Activated CD4-positive, alpha-beta T cell treated with anti-CD3 and anti-CD28 coated beads, Interleukin-2, amount 10 ng/mL, durations not matched to agents 24 days and 14 days (primary cell): ENCODE measurements around the gene CROCC2. TPM values are rescaled to one million over a fixed set of nuclear protein-coding genes. Genes with fewer than 3 reads are reported as not detected.

Experiments used
- DNase-seq: peaks from one replicate; pipeline ENCODE4 v3.0.0; 2022
- H3K27ac Mint-ChIP-seq: one replicate; pipeline ENCODE4 v1.8.0; 2022; ENCODE audit warnings: mild to moderate bottlenecking, mixed read lengths
- H3K27me3 Mint-ChIP-seq: one replicate; pipeline ENCODE4 v1.8.0; 2022; ENCODE audit warnings: mixed read lengths
- H3K36me3 Mint-ChIP-seq: one replicate; pipeline ENCODE4 v1.8.0; 2022; ENCODE audit warnings: low read depth, mild to moderate bottlenecking, mixed read lengths
- H3K4me1 Mint-ChIP-seq: one replicate; pipeline ENCODE4 v1.8.0; 2021; ENCODE audit warnings: mixed read lengths
- H3K4me3 Mint-ChIP-seq: one replicate; pipeline ENCODE4 v1.8.0; 2022; ENCODE audit warnings: mild to moderate bottlenecking, moderate library complexity, mixed read lengths
- H3K9me3 Mint-ChIP-seq: one replicate; pipeline ENCODE4 v1.8.0; 2021; ENCODE audit warnings: mixed read lengths
- intact Hi-C: fragments of 100-400 bp; cut with micrococcal nuclease; formaldehyde crosslinking; loops from one replicate; pipeline ENCODE4 v1.15.1; 2023
- total RNA-seq: library from RNA; stranded (reverse); gene quantifications from 2 replicates; pipeline ENCODE4 v1.2.3, GENCODE V29; 2022

Gene CROCC2
- total RNA-seq, 1 donor from 2014 or later: not detected

DNA sequence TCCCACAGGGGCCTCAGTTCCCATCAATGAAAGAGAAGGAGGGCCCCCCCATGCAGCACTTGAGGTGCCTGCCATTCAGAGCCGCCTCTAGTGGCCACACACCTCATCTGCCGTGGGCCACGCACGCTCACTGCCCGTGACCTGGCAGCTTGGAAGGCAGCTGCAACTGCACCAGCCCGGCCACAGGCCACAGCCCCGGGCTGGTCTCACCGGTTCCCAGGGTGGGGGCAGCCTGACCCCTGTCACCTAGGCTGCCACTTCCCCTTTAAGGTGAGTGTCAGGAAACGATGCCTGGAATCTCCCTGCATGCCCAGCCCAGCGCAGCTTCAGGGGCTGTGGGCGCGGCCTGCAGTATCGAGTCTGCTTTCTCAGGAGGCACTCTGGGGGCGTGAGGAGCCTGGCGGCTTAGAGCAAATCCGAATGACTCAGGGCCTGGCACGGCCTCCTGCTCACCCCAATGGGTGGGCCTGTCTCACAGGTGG, 12.7 kb upstream of the CROCC2 start:
- Mint-ChIP-seq H3K9me3 (no peaks in the 10 kb centered on the region), H3K36me3 (no peaks in the 10 kb centered on the region), H3K4me1 (peaks cover 2% of the 10 kb centered on the region), H3K27me3 (no peaks in the 10 kb centered on the region), H3K27ac (no peak overlapping the region), H3K4me3 (no peak overlapping the region)
- intact Hi-C loops: no loop called here
- peak; percentile 77 for DNase-seq

DNA sequence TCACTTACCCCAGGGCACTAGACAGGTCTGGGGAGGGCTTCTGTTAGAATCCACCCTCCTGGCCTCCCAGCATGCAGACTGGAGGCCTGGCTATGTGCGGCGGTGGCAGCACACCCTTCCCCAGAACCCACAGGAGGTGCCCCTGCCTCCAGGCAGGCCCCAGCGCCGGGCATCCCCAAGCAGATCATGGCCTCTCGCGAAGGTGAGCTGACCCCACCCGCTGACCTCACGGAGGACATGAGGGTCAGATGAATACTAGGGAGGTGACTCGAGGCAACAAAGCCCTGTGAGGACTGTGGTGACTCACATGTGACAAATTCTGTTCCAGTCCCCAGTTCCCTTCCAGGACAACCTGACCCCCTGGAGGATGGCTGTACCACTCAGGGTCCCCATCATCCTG, 12.1 kb upstream of the CROCC2 start:
- DNase-seq: no peak
- no peak overlapping the region for H3K4me3 Mint-ChIP-seq
- no peak overlapping the region for H3K27ac Mint-ChIP-seq
- intact Hi-C loops: no loop called here
- H3K27me3 Mint-ChIP-seq: no peaks in the 10 kb centered on the region
- peaks cover 2% of the 10 kb centered on the region for H3K4me1 Mint-ChIP-seq
- no peaks in the 10 kb centered on the region for H3K9me3 Mint-ChIP-seq
- no peaks in the 10 kb centered on the region for H3K36me3 Mint-ChIP-seq

DNA sequence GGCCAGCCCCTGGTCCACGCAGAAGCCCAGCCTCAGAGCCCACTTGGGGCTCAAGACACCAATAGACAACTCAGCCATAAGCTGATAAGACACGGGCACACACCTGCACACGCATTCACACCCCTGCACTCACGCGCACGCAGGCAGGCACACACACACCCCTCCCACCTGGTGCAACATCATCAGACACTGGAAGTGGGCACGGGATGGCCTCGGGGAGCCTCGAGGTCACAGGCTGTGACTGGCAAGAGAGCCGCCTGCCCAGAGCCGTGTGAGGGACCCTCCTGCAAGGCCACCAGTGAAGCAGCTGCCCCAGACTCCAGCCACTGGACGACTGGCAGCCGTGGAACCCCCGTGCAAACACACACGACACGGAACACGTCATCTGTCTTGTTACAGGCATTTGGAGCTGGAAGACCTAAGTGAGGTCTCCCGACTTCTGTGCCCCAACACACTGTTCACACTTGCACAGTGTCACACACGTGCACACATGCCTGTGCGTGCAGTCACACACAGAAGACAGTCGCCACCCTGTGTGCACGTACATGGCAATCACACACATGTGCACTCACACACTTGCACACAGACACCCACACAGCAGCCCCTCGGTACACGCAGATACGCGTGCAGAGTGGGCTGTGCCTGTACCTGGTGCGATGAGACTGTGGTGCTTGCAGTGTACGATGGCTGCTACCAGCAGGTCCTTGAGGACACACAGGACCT, 11.1 kb upstream of the CROCC2 start:
- no peaks in the 10 kb centered on the region for H3K36me3 Mint-ChIP-seq
- no peaks in the 10 kb centered on the region for H3K9me3 Mint-ChIP-seq
- peaks cover 2% of the 10 kb centered on the region for H3K4me1 Mint-ChIP-seq
- intact Hi-C loops: no loop called here
- H3K27ac Mint-ChIP-seq: no peak overlapping the region
- H3K4me3 Mint-ChIP-seq: no peak overlapping the region
- DNase-seq: no peak
- H3K27me3 Mint-ChIP-seq: no peaks in the 10 kb centered on the region

DNA sequence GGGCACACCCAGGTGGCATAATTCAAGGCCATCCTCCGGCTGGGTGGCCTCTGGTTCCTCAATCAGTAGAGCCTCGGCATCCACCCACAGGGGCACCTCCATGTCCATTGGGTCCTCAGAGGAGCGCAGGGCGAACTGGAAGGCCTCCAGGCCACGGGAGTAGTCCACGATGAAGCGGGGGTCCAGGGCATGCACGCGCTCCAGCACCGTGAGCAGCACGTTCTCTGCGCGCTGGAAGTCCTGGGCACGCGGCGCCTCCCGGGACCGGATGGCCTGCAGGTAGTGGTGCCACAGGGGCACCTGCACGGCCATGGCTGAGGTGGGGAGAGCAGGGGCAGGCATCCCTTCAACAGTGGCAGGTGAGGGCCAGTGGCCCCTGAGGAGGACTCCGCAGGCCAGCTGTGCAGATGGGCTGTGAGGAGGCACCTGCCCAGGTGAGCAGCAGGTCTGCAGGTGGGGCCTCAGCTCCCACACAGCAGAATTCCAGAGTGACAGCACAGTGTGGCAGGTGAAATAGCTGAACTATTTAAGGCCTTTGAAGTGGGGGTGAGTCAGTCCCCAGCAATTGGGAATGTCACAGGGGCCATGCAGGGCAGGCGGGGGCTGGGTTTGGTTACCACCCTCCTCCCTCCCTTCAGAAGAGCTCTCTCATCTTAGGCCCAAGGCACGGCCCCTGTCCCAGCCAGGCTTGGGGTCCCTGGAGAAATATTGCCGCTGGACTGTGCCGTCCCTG, 10.3 kb upstream of the CROCC2 start, which contains the start of gene MAB21L4:
Gene MAB21L4 (minus strand): TSS at position 501 of the 733 bp plus-strand sequence. CDS start 159 bp downstream, at position 342.
- Mint-ChIP-seq H3K4me3 (no peak within 1 kb of the TSS), H3K27ac (no peak within 1 kb of the TSS)
- intact Hi-C loops: no loop called here

DNA sequence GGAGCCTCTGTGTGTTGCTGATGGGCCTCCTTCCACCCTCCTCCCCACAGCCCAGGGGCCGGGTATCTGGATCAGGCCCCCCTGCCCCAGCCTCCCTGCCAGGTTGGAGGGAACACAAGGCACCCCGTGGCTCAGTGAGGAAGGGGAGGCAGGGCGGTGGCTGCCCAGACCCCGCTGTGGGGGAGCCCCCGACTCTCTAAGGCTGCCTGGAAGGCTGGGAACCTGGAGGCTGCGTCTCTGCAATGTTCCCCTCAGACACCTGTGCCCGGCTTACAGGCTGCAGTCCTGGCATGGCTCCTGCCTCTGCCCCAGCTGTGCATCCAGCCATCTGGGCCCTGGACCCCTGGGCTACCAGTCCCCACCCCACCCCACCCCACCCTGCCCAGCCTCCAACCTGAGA, 9.7 kb upstream of the CROCC2 start:
- no peak overlapping the region for H3K27ac Mint-ChIP-seq
- H3K9me3 Mint-ChIP-seq: no peaks in the 10 kb centered on the region
- H3K4me3 Mint-ChIP-seq: no peak overlapping the region
- H3K36me3 Mint-ChIP-seq: no peaks in the 10 kb centered on the region
- intact Hi-C loops: no loop called here
- H3K4me1 Mint-ChIP-seq: peaks cover 2% of the 10 kb centered on the region
- DNase-seq: no peak
- H3K27me3 Mint-ChIP-seq: no peaks in the 10 kb centered on the region

More for the DNA sequence above, 10.3 kb upstream of the CROCC2 start, which contains the start of gene MAB21L4:
- Mint-ChIP-seq H3K4me1 (peaks cover 2% of the 10 kb centered on the region), H3K36me3 (no peaks in the 10 kb centered on the region), H3K27me3 (no peaks in the 10 kb centered on the region), H3K9me3 (no peaks in the 10 kb centered on the region)
- DNase-seq: no peak

DNA sequence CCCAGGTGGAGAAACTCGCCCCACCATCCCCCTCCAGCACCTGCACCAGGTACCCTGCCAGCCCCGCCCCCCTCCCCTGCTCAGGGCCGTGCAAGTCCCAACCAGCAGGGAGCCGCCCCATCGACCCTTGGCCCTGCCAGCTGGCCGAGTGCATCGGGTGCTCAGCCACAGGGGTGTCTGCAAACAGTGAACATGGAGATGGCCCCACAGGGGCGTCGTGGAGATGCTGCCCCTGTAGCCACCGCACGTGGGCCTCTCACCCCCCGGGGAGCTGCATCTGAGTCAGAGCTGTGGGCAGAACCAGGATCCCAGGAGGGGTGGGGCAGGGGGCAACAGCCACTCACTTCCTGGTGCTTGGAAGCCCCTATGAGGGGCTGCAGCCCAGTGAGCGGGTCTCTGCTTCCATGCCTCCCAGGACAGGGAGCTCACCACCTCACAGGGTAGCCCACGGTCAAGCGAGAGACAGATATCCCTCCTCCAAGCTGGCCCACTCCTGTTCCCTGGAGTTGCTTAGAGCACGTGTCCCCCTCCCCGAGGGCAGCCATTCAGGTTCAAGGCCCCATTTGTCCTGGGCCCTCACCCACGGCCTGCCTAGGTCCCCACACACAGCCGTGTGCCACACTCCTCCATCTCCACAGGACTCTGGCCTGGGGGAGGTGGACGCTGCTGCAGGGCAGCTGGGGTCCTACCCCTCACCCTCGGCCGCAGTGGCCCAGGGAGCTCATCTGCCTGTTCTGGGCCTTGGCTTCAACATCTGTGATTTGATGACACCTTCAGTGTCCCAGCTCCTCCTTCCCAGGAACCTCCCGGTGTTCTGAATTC, 9.1 kb upstream of the CROCC2 start:
- H3K27ac Mint-ChIP-seq: no peak overlapping the region
- DNase-seq: no peak
- no peak overlapping the region for H3K4me3 Mint-ChIP-seq
- intact Hi-C loops: no loop called here
- no peaks in the 10 kb centered on the region for H3K27me3 Mint-ChIP-seq
- no peaks in the 10 kb centered on the region for H3K36me3 Mint-ChIP-seq
- peaks cover 2% of the 10 kb centered on the region for H3K4me1 Mint-ChIP-seq
- H3K9me3 Mint-ChIP-seq: no peaks in the 10 kb centered on the region

DNA sequence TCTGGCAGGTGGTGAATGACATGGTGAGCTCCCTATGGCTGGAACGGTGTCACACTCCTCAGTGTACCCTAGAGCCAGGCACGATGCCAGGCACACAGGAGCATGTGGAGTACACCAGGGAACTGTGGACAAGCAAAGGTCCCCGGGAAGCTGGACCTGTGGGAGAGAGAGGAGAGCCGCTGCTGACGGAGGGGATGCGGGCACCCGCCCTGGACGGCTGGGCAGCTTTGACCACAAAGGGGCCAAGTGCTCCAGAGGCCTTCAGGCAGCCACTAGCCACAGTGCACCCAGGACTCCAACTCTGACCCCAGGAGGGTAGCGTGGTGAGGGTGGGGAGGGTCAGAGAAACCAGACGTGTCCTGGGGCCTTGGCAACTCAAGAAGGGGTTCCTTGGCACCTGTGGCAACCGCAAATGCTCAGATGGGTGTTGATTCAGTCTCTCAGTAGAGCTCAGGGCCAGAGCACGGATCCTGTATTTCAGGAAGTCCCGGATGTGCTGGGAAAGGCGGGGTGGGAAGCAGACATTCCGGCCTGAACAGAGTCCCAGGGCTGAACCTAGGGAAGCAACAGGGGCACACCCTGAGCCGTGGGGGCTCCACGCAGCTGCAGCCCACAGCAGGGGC, 7.9 kb upstream of the CROCC2 start:
- H3K4me3 Mint-ChIP-seq: no peak overlapping the region
- DNase-seq: no peak
- H3K9me3 Mint-ChIP-seq: no peaks in the 10 kb centered on the region
- intact Hi-C loops: no loop called here
- H3K36me3 Mint-ChIP-seq: no peaks in the 10 kb centered on the region
- no peak overlapping the region for H3K27ac Mint-ChIP-seq
- H3K4me1 Mint-ChIP-seq: peaks cover 2% of the 10 kb centered on the region
- H3K27me3 Mint-ChIP-seq: no peaks in the 10 kb centered on the region

DNA sequence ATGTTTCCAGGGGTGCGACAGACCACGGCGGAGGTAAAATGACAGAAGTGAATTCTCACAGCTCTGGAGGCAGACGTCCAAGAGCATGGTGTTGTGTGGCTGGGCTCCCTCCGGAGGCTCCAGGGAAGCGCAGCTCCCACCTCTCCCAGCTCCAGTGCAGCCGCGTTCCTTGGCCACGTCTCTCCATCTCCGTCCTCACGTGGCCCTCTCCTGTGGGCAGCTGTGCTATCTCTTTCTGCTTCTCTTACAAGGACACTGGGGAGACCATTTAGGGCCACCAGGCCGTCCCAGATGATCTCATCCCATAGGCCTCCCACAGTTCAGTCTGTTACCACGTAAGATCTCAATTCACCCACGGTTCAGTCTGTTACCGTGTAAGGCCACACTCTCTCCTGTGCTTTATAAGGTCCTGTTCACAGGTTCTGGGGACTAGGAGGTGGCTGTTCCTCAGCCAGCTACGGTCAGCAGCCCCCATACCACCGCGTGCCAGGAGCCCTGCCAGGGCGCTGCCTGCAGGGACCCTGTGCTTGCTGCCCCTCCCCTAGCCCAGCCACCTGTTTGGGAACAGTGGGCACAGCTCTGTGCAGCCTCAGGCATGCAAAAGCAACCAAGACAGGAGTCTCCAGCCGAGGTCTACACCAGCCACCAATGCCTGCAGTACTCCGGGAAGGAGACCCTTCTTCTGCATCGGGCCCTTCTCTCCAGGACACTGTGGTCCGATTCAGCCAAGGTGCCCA, 7.2 kb upstream of the CROCC2 start:
- Mint-ChIP-seq H3K4me3 (no peak overlapping the region), H3K4me1 (no peaks in the 10 kb centered on the region), H3K27ac (no peak overlapping the region), H3K27me3 (no peaks in the 10 kb centered on the region), H3K36me3 (no peaks in the 10 kb centered on the region), H3K9me3 (no peaks in the 10 kb centered on the region)
- intact Hi-C loops: no loop called here
- DNase-seq: no peak

DNA sequence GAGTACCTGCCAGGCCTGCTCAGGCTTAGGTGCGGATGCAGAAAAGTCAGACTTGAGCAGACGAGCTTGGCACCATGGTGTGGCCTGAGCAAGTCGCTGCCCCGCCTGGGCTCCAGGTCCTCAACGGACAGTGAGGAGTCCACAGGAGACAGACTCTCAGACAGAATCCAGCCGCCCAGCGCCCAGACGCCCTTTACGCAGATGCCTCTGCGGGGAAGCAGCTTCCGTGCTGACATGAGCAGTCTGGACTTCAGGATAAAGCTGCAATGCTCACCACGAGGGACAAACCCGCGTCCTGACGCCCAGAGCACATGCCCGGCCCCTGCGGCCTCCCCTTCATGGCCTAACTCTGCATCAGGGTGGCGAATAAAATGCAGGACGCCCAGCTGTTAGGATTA, 6.7 kb upstream of the CROCC2 start:
- no peak overlapping the region for H3K27ac Mint-ChIP-seq
- intact Hi-C loops: no loop called here
- no peaks in the 10 kb centered on the region for H3K9me3 Mint-ChIP-seq
- H3K36me3 Mint-ChIP-seq: no peaks in the 10 kb centered on the region
- DNase-seq: no peak
- no peaks in the 10 kb centered on the region for H3K4me1 Mint-ChIP-seq
- H3K4me3 Mint-ChIP-seq: no peak overlapping the region
- H3K27me3 Mint-ChIP-seq: no peaks in the 10 kb centered on the region

DNA sequence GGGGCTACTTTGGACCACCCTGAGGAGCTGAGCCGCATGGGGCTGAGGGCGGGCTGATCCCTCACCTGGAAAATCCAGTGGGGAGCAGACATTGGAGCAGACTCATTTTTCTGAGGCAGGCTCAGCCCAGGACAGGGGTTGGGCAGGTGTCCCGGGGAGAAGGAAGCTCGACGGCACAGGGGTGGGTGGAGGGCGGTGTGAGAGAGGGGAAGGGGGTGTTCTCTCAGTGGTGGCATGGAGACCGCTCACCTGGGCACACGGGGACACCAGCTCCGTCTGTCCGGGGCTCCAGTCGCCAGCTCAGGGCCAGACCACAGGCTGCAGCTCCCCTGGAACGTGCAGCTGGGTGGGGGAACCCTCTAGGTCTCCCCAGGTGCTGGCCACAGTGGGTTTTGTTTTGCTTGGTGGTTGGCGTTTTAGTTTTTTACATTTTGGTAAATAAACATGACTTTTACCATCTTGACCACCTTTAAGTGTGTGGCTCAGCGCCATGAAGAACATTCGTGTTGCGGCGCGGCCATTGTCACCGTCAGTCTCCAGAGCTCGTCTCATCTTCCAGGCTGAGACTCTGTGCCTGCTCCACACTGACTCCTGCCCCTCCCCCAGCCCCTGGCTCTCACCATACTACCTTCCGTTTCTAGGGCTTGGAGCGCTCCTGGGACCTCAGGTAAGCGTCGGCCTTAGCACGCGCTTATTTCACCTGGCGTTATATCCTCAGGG, 5.8 kb upstream of the CROCC2 start:
- Mint-ChIP-seq H3K4me1 (no peaks in the 10 kb centered on the region), H3K27me3 (no peaks in the 10 kb centered on the region), H3K27ac (no peak overlapping the region), H3K4me3 (no peak overlapping the region), H3K9me3 (no peaks in the 10 kb centered on the region), H3K36me3 (no peaks in the 10 kb centered on the region)
- DNase-seq: no peak
- intact Hi-C loops: no loop called here

DNA sequence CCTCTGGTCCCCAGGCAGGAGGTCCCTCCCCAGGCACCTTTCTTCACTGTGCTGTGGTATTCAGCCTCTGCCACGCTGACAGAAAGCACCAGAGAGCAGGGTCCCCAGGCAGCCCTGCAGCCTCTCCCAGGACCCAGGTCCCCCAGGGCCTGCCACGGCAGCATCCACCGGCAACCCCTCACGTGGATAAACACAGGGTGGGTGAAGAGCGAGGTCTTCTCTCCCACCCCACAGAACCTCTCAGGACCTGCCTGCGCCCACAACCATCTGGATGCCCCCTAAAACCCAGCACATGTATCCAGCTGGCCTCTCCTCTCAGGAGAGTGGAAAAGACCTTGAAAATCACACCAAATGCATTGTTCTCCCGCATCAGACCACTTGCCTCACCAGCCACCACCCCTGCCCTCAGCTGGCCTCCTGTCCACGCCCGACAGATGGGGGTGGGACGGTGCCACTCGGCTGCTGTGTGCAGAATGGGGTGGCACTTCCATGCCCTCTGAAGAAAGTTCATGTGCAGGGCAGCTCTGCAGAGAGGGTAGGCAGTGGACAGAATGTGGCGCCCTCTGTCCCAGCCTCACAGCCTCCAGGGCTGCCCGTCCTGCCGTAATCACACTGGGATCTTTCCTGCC, 4.0 kb upstream of the CROCC2 start:
- H3K36me3 Mint-ChIP-seq: no peaks in the 10 kb centered on the region
- no peaks in the 10 kb centered on the region for H3K9me3 Mint-ChIP-seq
- DNase-seq: no peak
- no peak overlapping the region for H3K27ac Mint-ChIP-seq
- H3K4me1 Mint-ChIP-seq: no peaks in the 10 kb centered on the region
- intact Hi-C loops: no loop called here
- no peak overlapping the region for H3K4me3 Mint-ChIP-seq
- no peaks in the 10 kb centered on the region for H3K27me3 Mint-ChIP-seq

DNA sequence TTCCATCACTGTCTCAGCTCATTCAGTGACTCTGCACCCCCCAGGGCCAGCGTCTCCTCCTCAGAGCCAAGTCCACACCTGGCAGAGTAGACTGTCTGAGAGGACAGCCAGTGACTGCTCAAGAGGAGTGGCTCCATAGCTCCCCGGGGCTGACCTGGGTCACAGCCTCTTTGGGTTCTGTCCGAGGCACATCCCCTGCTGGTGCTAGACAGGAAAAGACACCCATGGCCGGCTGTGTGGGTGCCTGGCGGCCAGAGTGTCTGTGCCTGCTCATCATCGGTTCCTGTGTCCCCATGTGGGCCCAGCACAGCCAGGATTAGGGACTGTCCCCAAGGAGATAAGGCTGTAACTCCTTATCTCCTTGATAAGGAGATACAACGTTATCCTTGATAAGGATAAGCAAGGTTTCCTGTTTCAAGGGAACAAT, 3.5 kb upstream of the CROCC2 start:
- Mint-ChIP-seq H3K27me3 (no peaks in the 10 kb centered on the region), H3K9me3 (no peaks in the 10 kb centered on the region), H3K27ac (no peak overlapping the region), H3K36me3 (no peaks in the 10 kb centered on the region), H3K4me1 (no peaks in the 10 kb centered on the region), H3K4me3 (no peak overlapping the region)
- intact Hi-C loops: no loop called here
- no peak for DNase-seq
